Measurements from ENCODE around the gene GPR132.

Gene GPR132

DNA sequence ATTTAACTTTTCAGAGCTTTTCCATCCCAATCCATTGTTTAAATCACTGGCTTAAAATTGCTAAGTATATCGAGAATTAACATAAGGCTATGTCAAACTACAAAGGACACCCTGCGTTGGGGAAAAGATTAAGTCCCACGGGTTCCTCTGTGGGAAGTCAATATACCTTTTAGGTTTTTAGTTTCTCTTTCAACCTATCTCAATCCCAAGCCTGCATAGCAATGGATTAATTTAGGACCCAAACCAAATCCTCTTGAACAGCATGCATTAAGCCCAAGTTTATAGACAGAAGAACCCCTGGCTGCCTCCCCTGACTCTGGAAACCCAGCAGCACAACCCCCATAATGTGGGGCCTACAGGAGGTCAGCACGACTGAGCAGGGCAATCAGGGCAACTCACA lies 50.6 kb downstream of the GPR132 start:
- Histone ChIP-seq H3K27ac (ENCODE audit: low read length) (no peak overlapping the region), H3K36me3 (ENCODE audit: control insufficient read depth in 2 of 2, insufficient read depth in 2 of 2, low read length in 2 of 2) (peaks cover 0 to 5% of the 10 kb centered on the region in 2 donors), H3K27me3 (ENCODE audit: control insufficient read depth in 1 of 2, insufficient read depth in 2 of 2, low read length in 2 of 2) (no peaks in the 10 kb centered on the region), H3K4me1 (ENCODE audit: control insufficient read depth, insufficient read depth, low read length) (peaks cover 43% of the 10 kb centered on the region), H3K9me3 (ENCODE audit: control insufficient read depth in 2 of 2, low read length in 2 of 2) (no peaks in the 10 kb centered on the region), H3K4me3 (ENCODE audit: low read length in 2 of 2) (no peak overlapping the region), H3K9ac (ENCODE audit: low read length in 2 of 2) (no peak overlapping the region)

DNA sequence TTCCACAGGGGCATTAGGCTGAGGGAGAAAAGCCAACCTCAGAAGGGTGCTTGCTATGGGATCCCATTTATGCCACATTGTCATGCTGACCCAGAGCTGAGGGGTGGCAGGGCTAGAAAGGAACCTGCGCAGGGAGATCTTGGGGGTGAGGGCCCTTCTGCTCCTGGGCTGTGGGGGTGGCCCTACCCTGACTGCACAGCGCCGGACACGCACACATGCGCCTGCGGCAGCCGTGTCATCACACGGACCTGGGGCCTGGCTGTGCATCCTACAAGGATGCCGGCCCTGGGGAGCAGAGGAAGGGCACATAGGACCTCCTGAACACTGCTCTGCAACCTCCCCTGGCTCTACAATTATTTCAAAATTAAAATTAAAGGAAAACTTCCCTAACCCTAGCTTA lies 51.2 kb downstream of the GPR132 start:
- Histone ChIP-seq H3K9me3 (ENCODE audit: control insufficient read depth in 2 of 2, low read length in 2 of 2) (no peaks in the 10 kb centered on the region), H3K4me3 (ENCODE audit: low read length in 2 of 2) (no peak overlapping the region), H3K27ac (ENCODE audit: low read length) (no peak overlapping the region), H3K36me3 (ENCODE audit: control insufficient read depth in 2 of 2, insufficient read depth in 2 of 2, low read length in 2 of 2) (peaks cover 0 to 4% of the 10 kb centered on the region in 2 donors), H3K4me1 (ENCODE audit: control insufficient read depth, insufficient read depth, low read length) (peaks cover 39% of the 10 kb centered on the region), H3K27me3 (ENCODE audit: control insufficient read depth in 1 of 2, insufficient read depth in 2 of 2, low read length in 2 of 2) (no peaks in the 10 kb centered on the region), H3K9ac (ENCODE audit: low read length in 2 of 2) (no peak overlapping the region)

DNA sequence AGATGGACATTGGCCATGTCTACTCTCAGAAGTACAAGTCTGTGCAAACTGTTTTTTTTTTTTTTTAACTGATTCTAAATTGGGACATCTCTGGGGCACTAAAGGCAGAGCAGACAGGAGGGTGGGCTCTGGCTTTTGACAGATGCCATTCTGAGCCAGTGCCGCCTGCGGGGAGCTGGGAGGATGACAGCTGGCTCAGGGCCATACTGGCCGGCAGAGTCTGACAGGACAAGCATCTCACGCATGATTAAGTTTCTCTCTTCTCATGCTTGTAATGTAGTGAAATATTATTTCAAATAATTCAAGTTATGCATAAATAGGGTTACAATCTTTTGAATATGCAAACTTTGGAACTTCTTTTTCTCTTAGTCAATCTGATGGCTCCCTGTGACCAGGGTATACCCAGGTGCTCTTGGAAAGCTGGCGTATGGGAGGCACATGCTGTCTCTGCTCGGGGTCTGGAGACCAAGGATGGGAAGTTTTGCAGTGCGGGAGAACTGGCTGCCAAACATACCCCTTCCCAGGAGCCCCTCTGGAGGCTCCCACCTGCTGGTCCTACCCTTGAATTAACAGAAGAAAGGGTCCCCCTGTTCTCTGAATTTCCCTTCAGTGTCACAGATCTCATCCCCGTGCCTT lies 52.0 kb downstream of the GPR132 start:
- Histone ChIP-seq H3K27me3 (ENCODE audit: control insufficient read depth in 1 of 2, insufficient read depth in 2 of 2, low read length in 2 of 2) (no peaks in the 10 kb centered on the region), H3K36me3 (ENCODE audit: control insufficient read depth in 2 of 2, insufficient read depth in 2 of 2, low read length in 2 of 2) (peaks cover 0 to 3% of the 10 kb centered on the region in 2 donors), H3K27ac (ENCODE audit: low read length) (no peak overlapping the region), H3K9ac (ENCODE audit: low read length in 2 of 2) (no peak overlapping the region), H3K4me3 (ENCODE audit: low read length in 2 of 2) (peak overlapping the region in 1 of 2 donors; percentile 40), H3K4me1 (ENCODE audit: control insufficient read depth, insufficient read depth, low read length) (peaks cover 37% of the 10 kb centered on the region), H3K9me3 (ENCODE audit: control insufficient read depth in 2 of 2, low read length in 2 of 2) (no peaks in the 10 kb centered on the region)

- peaks cover 3% of the 10 kb centered on the region in 2 donors for H3K36me3 ChIP-seq (ENCODE audit: control insufficient read depth in 2 of 2, insufficient read depth in 2 of 2, low read length in 2 of 2)
- no peak overlapping the region for H3K9ac ChIP-seq (ENCODE audit: low read length in 2 of 2)
- H3K27ac ChIP-seq (ENCODE audit: low read length), result peak overlapping the region; percentile 75
- peaks cover 37% of the 10 kb centered on the region for H3K4me1 ChIP-seq (ENCODE audit: control insufficient read depth, insufficient read depth, low read length)
- H3K4me3 ChIP-seq (ENCODE audit: low read length in 2 of 2), result peak overlapping the region; percentile 29 to 44
- no peaks in the 10 kb centered on the region for H3K27me3 ChIP-seq (ENCODE audit: control insufficient read depth in 1 of 2, insufficient read depth in 2 of 2, low read length in 2 of 2)
- no peaks in the 10 kb centered on the region for H3K9me3 ChIP-seq (ENCODE audit: control insufficient read depth in 2 of 2, low read length in 2 of 2)
These were observed 52.9 kb downstream of the GPR132 start for GRCh38 chr14:105012171-105012985.

- Histone ChIP-seq H3K27ac (ENCODE audit: low read length) (peak overlapping the region; percentile 75), H3K9me3 (ENCODE audit: control insufficient read depth in 2 of 2, low read length in 2 of 2) (no peaks in the 10 kb centered on the region), H3K27me3 (ENCODE audit: control insufficient read depth in 1 of 2, insufficient read depth in 2 of 2, low read length in 2 of 2) (no peaks in the 10 kb centered on the region), H3K9ac (ENCODE audit: low read length in 2 of 2) (peak overlapping the region in 1 of 2 donors; percentile 5), H3K4me3 (ENCODE audit: low read length in 2 of 2) (peak overlapping the region in 1 of 2 donors; percentile 35), H3K4me1 (ENCODE audit: control insufficient read depth, insufficient read depth, low read length) (peaks cover 37% of the 10 kb centered on the region), H3K36me3 (ENCODE audit: control insufficient read depth in 2 of 2, insufficient read depth in 2 of 2, low read length in 2 of 2) (peaks cover 3% of the 10 kb centered on the region in 2 donors)
These were observed 53.8 kb downstream of the GPR132 start for GRCh38 chr14:105011312-105011990.

GRCh38 chr14:105010891-105011291 lies 54.3 kb downstream of the GPR132 start:
- H3K4me3 ChIP-seq (ENCODE audit: low read length in 2 of 2), result no peak overlapping the region

DNA sequence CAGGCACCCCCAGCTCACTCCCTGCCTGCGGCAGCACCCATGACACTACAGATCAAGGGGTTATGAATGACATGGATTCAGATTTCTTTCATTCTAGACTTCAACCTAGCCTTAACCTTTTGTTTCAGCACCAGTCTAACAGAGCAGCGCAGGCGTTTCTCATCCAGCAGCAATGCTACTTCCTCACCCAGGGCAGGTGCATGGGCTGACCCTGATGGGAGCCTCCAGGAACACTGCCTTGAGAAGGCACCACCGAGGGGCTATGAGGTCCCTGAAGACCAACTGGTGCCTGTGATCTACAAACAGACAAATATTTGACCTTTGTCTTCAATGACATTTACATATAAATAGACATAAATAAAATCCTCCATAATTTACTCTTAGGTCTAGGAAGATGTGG lies 55.1 kb downstream of the GPR132 start:
- Histone ChIP-seq H3K36me3 (ENCODE audit: control insufficient read depth in 2 of 2, insufficient read depth in 2 of 2, low read length in 2 of 2) (peaks cover 3% of the 10 kb centered on the region in 2 donors), H3K9me3 (ENCODE audit: control insufficient read depth in 2 of 2, low read length in 2 of 2) (no peaks in the 10 kb centered on the region), H3K9ac (ENCODE audit: low read length in 2 of 2) (no peak overlapping the region), H3K27ac (ENCODE audit: low read length) (peak overlapping the region; percentile 75), H3K4me3 (ENCODE audit: low read length in 2 of 2) (no peak overlapping the region), H3K27me3 (ENCODE audit: control insufficient read depth in 1 of 2, insufficient read depth in 2 of 2, low read length in 2 of 2) (no peaks in the 10 kb centered on the region), H3K4me1 (ENCODE audit: control insufficient read depth, insufficient read depth, low read length) (peaks cover 37% of the 10 kb centered on the region)

More at GRCh38 chr14:105010891-105011291, 54.3 kb downstream of the GPR132 start:
- Histone ChIP-seq H3K36me3 (ENCODE audit: control insufficient read depth in 2 of 2, insufficient read depth in 2 of 2, low read length in 2 of 2) (peaks cover 3% of the 10 kb centered on the region in 2 donors), H3K4me1 (ENCODE audit: control insufficient read depth, insufficient read depth, low read length) (peaks cover 37% of the 10 kb centered on the region), H3K9ac (ENCODE audit: low read length in 2 of 2) (no peak overlapping the region), H3K27me3 (ENCODE audit: control insufficient read depth in 1 of 2, insufficient read depth in 2 of 2, low read length in 2 of 2) (no peaks in the 10 kb centered on the region), H3K9me3 (ENCODE audit: control insufficient read depth in 2 of 2, low read length in 2 of 2) (no peaks in the 10 kb centered on the region), H3K27ac (ENCODE audit: low read length) (peak overlapping the region; percentile 75)

GRCh38 chr14:105007593-105008264 lies 57.5 kb downstream of the GPR132 start:
- H3K27ac ChIP-seq (ENCODE audit: low read length), result no peak overlapping the region
- H3K9me3 ChIP-seq (ENCODE audit: control insufficient read depth in 2 of 2, low read length in 2 of 2), result no peaks in the 10 kb centered on the region
- no peak overlapping the region for H3K9ac ChIP-seq (ENCODE audit: low read length in 2 of 2)
- peaks cover 27% of the 10 kb centered on the region for H3K4me1 ChIP-seq (ENCODE audit: control insufficient read depth, insufficient read depth, low read length)
- no peak overlapping the region for H3K4me3 ChIP-seq (ENCODE audit: low read length in 2 of 2)
- H3K36me3 ChIP-seq (ENCODE audit: control insufficient read depth in 2 of 2, insufficient read depth in 2 of 2, low read length in 2 of 2), result peaks cover 3% of the 10 kb centered on the region in 2 donors
- no peaks in the 10 kb centered on the region for H3K27me3 ChIP-seq (ENCODE audit: control insufficient read depth in 1 of 2, insufficient read depth in 2 of 2, low read length in 2 of 2)

- no peak overlapping the region for H3K9ac ChIP-seq (ENCODE audit: low read length in 2 of 2)
These were observed 58.2 kb downstream of the GPR132 start for GRCh38 chr14:105006831-105007592.

More at GRCh38 chr14:105006831-105007592, 58.2 kb downstream of the GPR132 start:
- H3K27me3 ChIP-seq (ENCODE audit: control insufficient read depth in 1 of 2, insufficient read depth in 2 of 2, low read length in 2 of 2), result no peaks in the 10 kb centered on the region
- no peak overlapping the region for H3K27ac ChIP-seq (ENCODE audit: low read length)
- H3K36me3 ChIP-seq (ENCODE audit: control insufficient read depth in 2 of 2, insufficient read depth in 2 of 2, low read length in 2 of 2), result peaks cover 3% of the 10 kb centered on the region in 2 donors
- H3K9me3 ChIP-seq (ENCODE audit: control insufficient read depth in 2 of 2, low read length in 2 of 2), result no peaks in the 10 kb centered on the region
- H3K4me3 ChIP-seq (ENCODE audit: low read length in 2 of 2), result no peak overlapping the region
- H3K4me1 ChIP-seq (ENCODE audit: control insufficient read depth, insufficient read depth, low read length), result peaks cover 20% of the 10 kb centered on the region

Data from stomach smooth muscle (tissue), 2 donors.